ENCODE data around the gene FAM163B. TPM values are rescaled to one million over a fixed set of nuclear protein-coding genes. Genes with fewer than 3 reads are reported as not detected.

The FAM163B gene
- total RNA-seq, 1 donor from 2014 or later, result not detected

GRCh38 chr9:133557581-133557980, 51.6 kb downstream of the FAM163B start:
- Mint-ChIP-seq H3K9me3 (no peaks in the 10 kb centered on the region), H3K4me3 (no peak overlapping the region), H3K27ac (no peak overlapping the region), H3K27me3 (peaks cover 14% of the 10 kb centered on the region), H3K36me3 (no peaks in the 10 kb centered on the region), H3K4me1 (ENCODE audit: unreplicated experiment) (peaks cover 20% of the 10 kb centered on the region)
- no peak for TF ChIP-seq CTCF (conservative IDR thresholded peaks at IDR 0.05)
- DNase-seq (ENCODE audit: extremely low spot score, unreplicated experiment), result no peak

- no peaks in the 10 kb centered on the region for H3K36me3 Mint-ChIP-seq
- TF ChIP-seq CTCF (conservative IDR thresholded peaks at IDR 0.05), result no peak
- no peak overlapping the region for H3K27ac Mint-ChIP-seq
- peaks cover 24% of the 10 kb centered on the region for H3K4me1 Mint-ChIP-seq (ENCODE audit: unreplicated experiment)
- no peaks in the 10 kb centered on the region for H3K9me3 Mint-ChIP-seq
- no peak for DNase-seq (ENCODE audit: extremely low spot score, unreplicated experiment)
- H3K4me3 Mint-ChIP-seq, result no peak overlapping the region
- peaks cover 14% of the 10 kb centered on the region for H3K27me3 Mint-ChIP-seq
These were observed 52.8 kb downstream of the FAM163B start for GRCh38 chr9:133556354-133556753.

- TF ChIP-seq CTCF (conservative IDR thresholded peaks at IDR 0.05), result no peak
- Mint-ChIP-seq H3K4me3 (no peak overlapping the region), H3K27me3 (peaks cover 16% of the 10 kb centered on the region), H3K36me3 (no peaks in the 10 kb centered on the region), H3K27ac (no peak overlapping the region), H3K4me1 (ENCODE audit: unreplicated experiment) (peaks cover 24% of the 10 kb centered on the region), H3K9me3 (no peaks in the 10 kb centered on the region)
- DNase-seq (ENCODE audit: extremely low spot score, unreplicated experiment), result no peak
These were observed 54.5 kb downstream of the FAM163B start for GRCh38 chr9:133554729-133555128.

GRCh38 chr9:133553973-133554713, 55.0 kb downstream of the FAM163B start:
- Mint-ChIP-seq H3K4me3 (no peak overlapping the region), H3K4me1 (ENCODE audit: unreplicated experiment) (peaks cover 24% of the 10 kb centered on the region), H3K27me3 (peaks cover 15% of the 10 kb centered on the region), H3K36me3 (no peaks in the 10 kb centered on the region), H3K9me3 (no peaks in the 10 kb centered on the region), H3K27ac (no peak overlapping the region)
- no peak for TF ChIP-seq CTCF (conservative IDR thresholded peaks at IDR 0.05)
- no peak for DNase-seq (ENCODE audit: extremely low spot score, unreplicated experiment)

GRCh38 chr9:133553123-133553522, 56.1 kb downstream of the FAM163B start:
- no peak overlapping the region for H3K4me3 Mint-ChIP-seq

More at GRCh38 chr9:133553123-133553522, 56.1 kb downstream of the FAM163B start:
- DNase-seq (ENCODE audit: extremely low spot score, unreplicated experiment), result no peak
- H3K4me1 Mint-ChIP-seq (ENCODE audit: unreplicated experiment), result peaks cover 15% of the 10 kb centered on the region
- H3K36me3 Mint-ChIP-seq, result no peaks in the 10 kb centered on the region
- H3K27ac Mint-ChIP-seq, result no peak overlapping the region
- no peaks in the 10 kb centered on the region for H3K9me3 Mint-ChIP-seq
- no peak for TF ChIP-seq CTCF (conservative IDR thresholded peaks at IDR 0.05)
- H3K27me3 Mint-ChIP-seq, result peaks cover 8% of the 10 kb centered on the region

Measured in type B pancreatic cell (in vitro differentiated cells).